Kidney epithelial cell (primary cell): ENCODE measurements around the gene TMEM176A. TPM values are rescaled to one million over a fixed set of nuclear protein-coding genes. Genes with fewer than 3 reads are reported as not detected.
A peak's percentile ranks its signal among the peaks of the same experiment; 100 is the strongest.
"Not testable (repeated sequence)": the region's sequence is repeated elsewhere in the genome, so short reads cannot be mapped to it uniquely, and the experiment has no call there.

Source experiments
- DNase-seq: peaks from one replicate; pipeline ENCODE4 v3.0.0-alpha.2; 2010; ENCODE audit warnings: low read depth
- H3K27me3 ChIP-seq: 2 replicates; pipeline ENCODE4 v1.6.0; 2011; ENCODE audit warnings: low read length; ENCODE audit not compliant: control insufficient read depth, insufficient read depth
- H3K36me3 ChIP-seq: 2 replicates; pipeline ENCODE4 v1.5.1; 2011; ENCODE audit warnings: low read length; ENCODE audit not compliant: control insufficient read depth, insufficient read depth
- H3K4me3 ChIP-seq: 2 replicates; pipeline ENCODE4 v1.5.1; 2011; ENCODE audit warnings: low read depth, mild to moderate bottlenecking, control low read depth, low read length
- total RNA-seq: library from RNA; depleted of rRNA; stranded (reverse); fragments of >200 nt; gene quantifications from 2 replicates; pipeline ENCODE4 v1.2.3, GENCODE V29; 2015
- TF ChIP-seq, protein P1 (sequence below): IDR thresholded peaks from 2 replicates; pipeline ENCODE4 v1.5.1; 2011; ENCODE audit warnings: mild to moderate bottlenecking, moderate library complexity, low read length, control low read depth, inconsistent platforms; ENCODE audit not compliant: insufficient read depth, poor library complexity, severe bottlenecking

The TMEM176A gene
- total RNA-seq, 1 donor from 2014 or later: 13.3 TPM

- Histone ChIP-seq H3K27me3 (no peaks in the 10 kb centered on the region), H3K36me3 (no peaks in the 10 kb centered on the region), H3K4me3 (no peak overlapping the region)
- TF ChIP-seq, protein P1, sequence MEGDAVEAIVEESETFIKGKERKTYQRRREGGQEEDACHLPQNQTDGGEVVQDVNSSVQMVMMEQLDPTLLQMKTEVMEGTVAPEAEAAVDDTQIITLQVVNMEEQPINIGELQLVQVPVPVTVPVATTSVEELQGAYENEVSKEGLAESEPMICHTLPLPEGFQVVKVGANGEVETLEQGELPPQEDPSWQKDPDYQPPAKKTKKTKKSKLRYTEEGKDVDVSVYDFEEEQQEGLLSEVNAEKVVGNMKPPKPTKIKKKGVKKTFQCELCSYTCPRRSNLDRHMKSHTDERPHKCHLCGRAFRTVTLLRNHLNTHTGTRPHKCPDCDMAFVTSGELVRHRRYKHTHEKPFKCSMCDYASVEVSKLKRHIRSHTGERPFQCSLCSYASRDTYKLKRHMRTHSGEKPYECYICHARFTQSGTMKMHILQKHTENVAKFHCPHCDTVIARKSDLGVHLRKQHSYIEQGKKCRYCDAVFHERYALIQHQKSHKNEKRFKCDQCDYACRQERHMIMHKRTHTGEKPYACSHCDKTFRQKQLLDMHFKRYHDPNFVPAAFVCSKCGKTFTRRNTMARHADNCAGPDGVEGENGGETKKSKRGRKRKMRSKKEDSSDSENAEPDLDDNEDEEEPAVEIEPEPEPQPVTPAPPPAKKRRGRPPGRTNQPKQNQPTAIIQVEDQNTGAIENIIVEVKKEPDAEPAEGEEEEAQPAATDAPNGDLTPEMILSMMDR: no peak
- DNase-seq: no peak
Observed at GRCh38 chr7:150755473-150756099, 45.0 kb upstream of the TMEM176A start.

GRCh38 chr7:150756166-150756565 is 44.4 kb upstream of the TMEM176A start:
- no peaks in the 10 kb centered on the region for H3K27me3 ChIP-seq
- no peaks in the 10 kb centered on the region for H3K36me3 ChIP-seq
- H3K4me3 ChIP-seq: no peak overlapping the region
- TF ChIP-seq, protein P1: no peak
- DNase-seq: no peak

DNA sequence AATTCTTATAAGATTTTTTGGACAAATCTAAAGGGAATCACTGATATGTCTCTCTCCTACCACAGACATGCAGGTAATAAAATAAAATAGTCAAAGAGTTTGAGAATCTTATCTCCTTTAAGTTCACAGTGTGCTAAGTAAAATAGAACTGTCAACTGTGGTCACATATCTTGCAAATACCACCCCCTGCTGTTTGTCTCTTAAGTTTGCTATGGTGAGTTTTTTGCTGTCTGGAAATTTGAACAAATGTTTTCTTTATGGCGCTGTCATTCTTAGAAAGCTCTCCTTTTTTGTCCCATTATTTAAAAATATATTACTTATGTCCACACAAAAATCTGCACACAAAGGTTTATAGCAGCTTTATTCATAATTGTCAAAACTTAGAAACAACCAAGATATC is 43.7 kb upstream of the TMEM176A start:
- DNase-seq: no peak
- TF ChIP-seq, protein P1: peak; percentile 14
- Histone ChIP-seq H3K36me3 (no peaks in the 10 kb centered on the region), H3K27me3 (no peaks in the 10 kb centered on the region), H3K4me3 (no peak overlapping the region)

DNA sequence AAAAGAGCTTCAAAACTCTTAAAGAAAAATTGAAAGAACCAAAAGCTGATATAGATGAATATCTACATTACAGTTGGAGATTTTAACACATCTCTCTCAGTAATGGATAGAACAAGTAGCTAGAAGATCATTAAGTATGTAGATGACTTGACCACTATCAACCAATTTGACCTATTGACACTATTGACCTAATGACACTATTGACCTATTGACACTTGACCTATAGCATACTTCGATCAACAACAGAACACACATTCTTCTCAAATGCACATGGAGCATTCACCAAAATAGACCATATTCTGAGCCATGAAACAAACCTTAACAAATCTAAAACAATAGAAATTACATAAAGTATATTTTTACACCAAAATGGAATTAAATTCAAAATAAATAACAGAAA is 41.1 kb upstream of the TMEM176A start:
- H3K27me3 ChIP-seq: no peaks in the 10 kb centered on the region
- no peak for DNase-seq
- no peaks in the 10 kb centered on the region for H3K36me3 ChIP-seq
- no peak overlapping the region for H3K4me3 ChIP-seq
- TF ChIP-seq, protein P1: no peak

- TF ChIP-seq, protein P1: no peak
- DNase-seq: no peak
- H3K36me3 ChIP-seq: no peaks in the 10 kb centered on the region
- no peaks in the 10 kb centered on the region for H3K27me3 ChIP-seq
- no peak overlapping the region for H3K4me3 ChIP-seq
Observed at GRCh38 chr7:150766334-150766709, 34.2 kb upstream of the TMEM176A start.

GRCh38 chr7:150769768-150770167 is 30.8 kb upstream of the TMEM176A start:
- Histone ChIP-seq H3K27me3 (no peaks in the 10 kb centered on the region), H3K4me3 (no peak overlapping the region), H3K36me3 (no peaks in the 10 kb centered on the region)
- TF ChIP-seq, protein P1: no peak
- DNase-seq: no peak

- not testable (repeated sequence) for H3K4me3 ChIP-seq, DNase-seq, H3K36me3 ChIP-seq, H3K27me3 ChIP-seq
Observed at GRCh38 chr7:150774131-150774530, 26.4 kb upstream of the TMEM176A start.
